ENCODE measurements around the gene OVOL1.

DNA sequence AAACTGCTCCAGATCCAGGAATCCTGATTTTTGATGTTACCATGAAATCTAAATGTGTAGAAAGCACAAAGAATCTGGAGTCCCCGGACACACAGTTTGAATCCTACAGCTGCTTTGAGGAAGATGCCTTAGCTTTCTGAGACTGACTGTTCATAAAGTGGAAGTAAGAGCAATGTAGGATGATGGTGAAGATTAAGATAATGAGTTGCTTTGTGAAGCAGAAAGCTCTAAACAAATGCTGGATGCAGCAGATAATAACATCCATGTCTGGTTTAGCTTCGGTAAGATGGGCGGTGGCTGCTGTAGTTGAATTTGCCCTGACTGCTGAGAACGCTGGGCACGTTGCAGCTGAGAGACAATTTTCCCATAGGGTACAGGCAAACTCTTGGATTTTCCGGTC, 20.1 kb downstream of the OVOL1 start:
- TF ChIP-seq POLR2AphosphoS5 (IDR thresholded peaks at IDR 0.05; ENCODE audit: borderline replicate concordance, low read depth, low read length) = no peak
- TF ChIP-seq EZH2 (IDR thresholded peaks at IDR 0.05) = no peak

All from SK-N-MC (cell line).